Colonic mucosa (tissue), 4 donors: ENCODE measurements around the gene RAPGEF4. TPM values are rescaled to one million over a fixed set of nuclear protein-coding genes. Genes with fewer than 3 reads are reported as not detected.
A peak's percentile ranks its signal among the peaks of the same experiment; 100 is the strongest.

ENCODE experiments used
- DNase-seq: peaks from one replicate; pipeline ENCODE4 v3.0.0-alpha.2; 2020
- H3K27ac ChIP-seq: fragments of 200-600 bp; one replicate; pipeline ENCODE4 v1.8.0; 2021
- H3K27me3 ChIP-seq: fragments of 200-600 bp; one replicate; pipeline ENCODE4 v1.8.0; 2021
- H3K36me3 ChIP-seq: fragments of 200-600 bp; one replicate; pipeline ENCODE4 v1.8.0; 2021
- H3K4me1 ChIP-seq: fragments of 200-600 bp; one replicate; pipeline ENCODE4 v1.8.0; 2021; ENCODE audit warnings: mild to moderate bottlenecking
- H3K4me3 ChIP-seq: fragments of 200-600 bp; one replicate; pipeline ENCODE4 v1.8.0; 2021
- H3K9ac ChIP-seq, 2 donors: one replicate each; pipeline ENCODE4 v1.7.0; 2013; ENCODE audit warnings: control low read depth in 2 of 2, low read depth in 2 of 2, low read length in 2 of 2
- H3K9me3 ChIP-seq: fragments of 200-600 bp; one replicate; pipeline ENCODE4 v1.8.0; 2021
- CTCF ChIP-seq: fragments of 200-600 bp; IDR thresholded peaks from one replicate; pipeline ENCODE4 v1.8.0; 2022; ENCODE audit warnings: antibody characterized with exemption, mild to moderate bottlenecking
- intact Hi-C: fragments of 100-400 bp; cut with DNase I; formaldehyde crosslinking; loops from one replicate; pipeline ENCODE4 v1.14.1; 2022
- total RNA-seq, 2 donors: library from RNA; stranded (reverse); fragmentation: NEBNext Ultra II Directional in 1 of 2; extraction: Animal tissue kit (Norgen Biotek cat#: 25700) in 1 of 2; gene quantifications; one replicate each; pipeline ENCODE4 v1.2.1, GENCODE V29; 2021
- donor health status: healthy.
- donor health status: DM: no; HTN: no; CAD: no.
- donor health status: DM: no; HTN: no; CAD: no.

Gene RAPGEF4
- total RNA-seq, result 1 to 10 TPM; 1.3 to 1.5 TPM

GRCh38 chr2:172735582-172736423, at the start of gene RAPGEF4:
Gene RAPGEF4 (plus strand): TSS chr2:172735845. CDS start chr2:172735984, 139 bp downstream.
- DNase-seq, result no peak
- peak within 1 kb of the TSS in 1 of 2 donors; percentile 12 for H3K9ac ChIP-seq

DNA sequence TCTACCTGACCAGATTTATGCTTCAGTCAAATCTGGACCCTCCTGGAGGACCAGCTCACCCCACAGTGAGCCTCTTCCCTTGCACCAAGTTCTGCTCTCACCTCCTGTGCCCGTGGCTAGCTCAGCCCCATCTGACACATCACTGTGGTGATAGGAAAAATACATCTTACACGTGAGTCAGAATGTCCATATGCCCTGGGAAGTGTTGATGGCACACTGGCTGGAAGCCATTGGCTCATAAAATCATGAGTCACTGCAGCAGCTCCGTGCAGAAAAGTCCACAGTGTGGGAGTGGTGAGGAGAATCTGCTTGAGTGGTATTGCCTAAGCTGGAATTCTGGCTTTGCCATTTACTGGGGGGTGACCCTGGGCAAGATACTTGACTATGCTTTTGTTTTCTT, 42.6 kb upstream of the RAPGEF4 start:
- DNase-seq, result peak; percentile 81
- H3K9ac ChIP-seq, result no peak overlapping the region

More at GRCh38 chr2:172735582-172736423, at the start of gene RAPGEF4:
- Histone ChIP-seq H3K9me3 (no peaks in the 10 kb centered on the region), H3K27ac (no peak within 1 kb of the TSS), H3K27me3 (peaks cover 37% of the 10 kb centered on the region), H3K36me3 (no peaks in the 10 kb centered on the region), H3K4me3 (peak within 1 kb of the TSS; percentile 23), H3K4me1 (no peaks in the 10 kb centered on the region)
- no peak for TF ChIP-seq CTCF
- intact Hi-C loops, result no loop called here

DNA sequence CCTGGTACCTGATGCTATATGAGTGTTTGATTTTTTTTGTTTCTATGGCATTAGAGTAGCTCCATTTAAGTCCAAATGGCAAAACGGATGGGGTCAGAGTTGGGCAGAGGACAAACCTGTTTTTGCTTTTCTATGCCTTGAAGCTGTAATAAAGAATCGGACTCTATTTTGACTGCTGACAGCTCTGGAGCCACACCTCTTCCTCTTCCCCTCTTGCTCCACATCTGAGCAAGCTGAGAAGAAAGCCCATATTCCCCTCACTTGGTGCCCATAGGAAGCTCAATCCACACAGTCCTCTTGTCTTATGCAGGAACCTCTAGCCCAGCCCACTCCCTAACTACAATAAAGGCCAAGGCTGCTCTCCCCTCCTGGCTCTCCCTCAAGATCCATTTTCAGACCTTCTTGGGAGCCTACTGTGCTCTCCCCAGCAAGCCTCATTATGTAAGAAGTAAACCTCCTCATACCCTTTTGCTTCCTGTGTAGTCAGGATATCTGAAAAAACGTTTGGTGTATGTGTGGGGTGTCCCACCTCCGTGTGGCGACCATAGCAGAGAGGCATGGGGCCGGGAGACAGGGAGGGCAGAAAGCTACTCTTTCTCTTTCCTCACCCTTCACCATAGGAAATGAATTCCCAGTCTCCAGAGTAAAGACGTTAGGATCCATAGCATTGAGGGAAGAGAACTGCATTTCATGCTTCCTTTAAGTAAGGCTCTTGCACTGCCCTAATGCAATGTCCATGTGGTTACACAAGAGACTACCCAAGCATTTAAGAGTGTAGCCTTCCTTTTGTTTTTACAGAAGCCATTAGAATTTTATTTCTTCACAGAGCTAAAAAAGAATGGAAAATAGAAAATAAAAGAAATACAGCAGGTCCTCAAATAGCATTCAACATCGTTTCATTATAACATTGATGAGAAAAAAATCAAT, 41.9 kb upstream of the RAPGEF4 start:
- no peak for DNase-seq
- Histone ChIP-seq H3K27me3 (no peaks in the 10 kb centered on the region), H3K4me3 (no peak overlapping the region), H3K27ac (no peak overlapping the region), H3K4me1 (no peaks in the 10 kb centered on the region), H3K9ac (no peak overlapping the region), H3K9me3 (no peaks in the 10 kb centered on the region), H3K36me3 (no peaks in the 10 kb centered on the region)
- intact Hi-C loops, result no loop called here
- TF ChIP-seq CTCF, result no peak

More for the DNA sequence above, 42.6 kb upstream of the RAPGEF4 start:
- TF ChIP-seq CTCF, result no peak
- no peak overlapping the region for H3K27ac ChIP-seq
- no peaks in the 10 kb centered on the region for H3K4me1 ChIP-seq
- no peaks in the 10 kb centered on the region for H3K9me3 ChIP-seq
- H3K4me3 ChIP-seq, result no peak overlapping the region
- H3K27me3 ChIP-seq, result no peaks in the 10 kb centered on the region
- intact Hi-C loops, result no loop called here
- no peaks in the 10 kb centered on the region for H3K36me3 ChIP-seq

DNA sequence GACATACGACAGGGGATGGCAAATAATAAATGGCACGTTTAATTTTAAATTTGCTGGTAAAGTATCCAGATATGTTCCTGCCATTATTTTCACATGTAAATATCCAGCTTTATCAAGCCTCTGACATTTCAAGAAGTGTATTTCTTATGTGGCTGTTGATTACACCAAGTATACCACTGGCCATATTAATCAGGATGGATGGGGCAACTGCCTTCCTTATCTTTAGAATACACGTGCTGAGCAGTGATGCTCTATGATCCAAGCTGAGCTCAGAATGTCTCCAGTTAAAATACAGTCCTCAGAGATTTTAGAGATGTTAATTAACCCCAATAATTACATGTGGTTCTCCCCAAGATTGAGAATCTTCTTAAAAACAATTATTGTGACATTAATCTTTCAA, 38.3 kb upstream of the RAPGEF4 start:
- Histone ChIP-seq H3K27ac (no peak overlapping the region), H3K4me3 (no peak overlapping the region), H3K9me3 (no peaks in the 10 kb centered on the region), H3K4me1 (no peaks in the 10 kb centered on the region), H3K9ac (no peak overlapping the region), H3K27me3 (no peaks in the 10 kb centered on the region), H3K36me3 (no peaks in the 10 kb centered on the region)
- intact Hi-C loops, result no loop called here
- DNase-seq, result no peak
- TF ChIP-seq CTCF, result no peak

- DNase-seq, result no peak
Measured at GRCh38 chr2:172698041-172698863, 37.4 kb upstream of the RAPGEF4 start.

More at GRCh38 chr2:172698041-172698863, 37.4 kb upstream of the RAPGEF4 start:
- intact Hi-C loops, result no loop called here
- no peaks in the 10 kb centered on the region for H3K27me3 ChIP-seq
- H3K27ac ChIP-seq, result no peak overlapping the region
- no peak overlapping the region for H3K9ac ChIP-seq
- H3K36me3 ChIP-seq, result no peaks in the 10 kb centered on the region
- TF ChIP-seq CTCF, result no peak
- no peaks in the 10 kb centered on the region for H3K4me1 ChIP-seq
- no peak overlapping the region for H3K4me3 ChIP-seq
- H3K9me3 ChIP-seq, result no peaks in the 10 kb centered on the region
